Ishikawa (cell line): ENCODE results near the gene ZNF185.

ENCODE experiments used
- CEBPB ChIP-seq: IDR thresholded peaks from 2 replicates; pipeline ENCODE4 v1.6.1; 2012
- CREB1 ChIP-seq: IDR thresholded peaks from 2 replicates; pipeline ENCODE4 v1.6.1; 2012; ENCODE audit warnings: low read depth
- EGR1 ChIP-seq: IDR thresholded peaks from 2 replicates; pipeline ENCODE4 v1.6.1; 2012
- EP300 ChIP-seq: IDR thresholded peaks from 2 replicates; pipeline ENCODE4 v1.6.1; 2012; ENCODE audit warnings: borderline replicate concordance
- FOXM1 ChIP-seq: IDR thresholded peaks from 2 replicates; pipeline ENCODE4 v1.6.1; 2012; ENCODE audit warnings: low read depth, borderline replicate concordance
- MAX ChIP-seq: IDR thresholded peaks from 2 replicates; pipeline ENCODE4 v1.6.1; 2012
- NFIC ChIP-seq: IDR thresholded peaks from 2 replicates; pipeline ENCODE4 v1.6.1; 2012
- RAD21 ChIP-seq: IDR thresholded peaks from 2 replicates; pipeline ENCODE4 v1.6.1; 2012; ENCODE audit warnings: low read depth
- REST ChIP-seq: IDR thresholded peaks from 2 replicates; pipeline ENCODE4 v1.6.1; 2012; ENCODE audit warnings: low read depth, mild to moderate bottlenecking
- TAF1 ChIP-seq: IDR thresholded peaks from 2 replicates; pipeline ENCODE4 v1.6.1; 2012; ENCODE audit warnings: low read depth, mild to moderate bottlenecking
- TCF12 ChIP-seq: IDR thresholded peaks from 2 replicates; pipeline ENCODE4 v1.6.1; 2012; ENCODE audit warnings: low read depth
- TEAD4 ChIP-seq: IDR thresholded peaks from 2 replicates; pipeline ENCODE4 v1.6.1; 2012
- USF1 ChIP-seq: IDR thresholded peaks from 2 replicates; pipeline ENCODE4 v1.6.1; 2012
- YY1 ChIP-seq: IDR thresholded peaks from 2 replicates; pipeline ENCODE4 v1.6.1; 2012; ENCODE audit warnings: low read depth
- ZBTB7A ChIP-seq: IDR thresholded peaks from 2 replicates; pipeline ENCODE4 v1.6.1; 2012; ENCODE audit warnings: low read depth

Gene ZNF185

GRCh38 chrX:152861826-152862225, 36.0 kb upstream of the ZNF185 start:
- no peak for TF ChIP-seq USF1
- TF ChIP-seq NFIC: no peak
- no peak for TF ChIP-seq EGR1
- TF ChIP-seq YY1: no peak
- no peak for TF ChIP-seq CREB1
- TF ChIP-seq TEAD4: no peak
- no peak for TF ChIP-seq FOXM1
- no peak for TF ChIP-seq MAX
- TF ChIP-seq RAD21: no peak
- TF ChIP-seq TAF1: no peak

GRCh38 chrX:152865232-152865920, 32.5 kb upstream of the ZNF185 start:
- TF ChIP-seq CEBPB: no peak
- no peak for TF ChIP-seq RAD21
- TF ChIP-seq USF1: no peak

GRCh38 chrX:152866386-152866785, 31.5 kb upstream of the ZNF185 start:
- TF ChIP-seq EP300: no peak
- TF ChIP-seq MAX: no peak
- TF ChIP-seq YY1: no peak
- TF ChIP-seq NFIC: no peak
- no peak for TF ChIP-seq TEAD4
- no peak for TF ChIP-seq RAD21
- TF ChIP-seq CEBPB: no peak
- TF ChIP-seq TCF12: no peak
- no peak for TF ChIP-seq FOXM1
- no peak for TF ChIP-seq REST
- no peak for TF ChIP-seq CREB1
- TF ChIP-seq EGR1: no peak
- TF ChIP-seq ZBTB7A: no peak
- no peak for TF ChIP-seq TAF1
- TF ChIP-seq USF1: no peak

GRCh38 chrX:152869972-152870371, 27.9 kb upstream of the ZNF185 start:
- TF ChIP-seq TAF1 (no peak), ZBTB7A (no peak), TEAD4 (no peak), EP300 (no peak), RAD21 (no peak), CREB1 (no peak), MAX (no peak), FOXM1 (no peak)

GRCh38 chrX:152871260-152871659, 26.6 kb upstream of the ZNF185 start:
- no peak for TF ChIP-seq CREB1
- TF ChIP-seq RAD21: no peak

GRCh38 chrX:152872522-152872921, 25.3 kb upstream of the ZNF185 start:
- TF ChIP-seq FOXM1: no peak
- TF ChIP-seq REST: no peak
- TF ChIP-seq ZBTB7A: no peak
- no peak for TF ChIP-seq YY1
- TF ChIP-seq USF1: no peak
- TF ChIP-seq RAD21: no peak
- TF ChIP-seq TEAD4: no peak
- TF ChIP-seq MAX: no peak
- no peak for TF ChIP-seq CEBPB
